ENCODE measurements around the gene GINS3.

GRCh38 chr16:58417600-58417999 lies 25.3 kb downstream of the GINS3 start:
- TF ChIP-seq CTCF (conservative IDR thresholded peaks at IDR 0.05; ENCODE audit: low read depth in 2 of 2) (no peak), REST (IDR thresholded peaks at IDR 0.05; ENCODE audit: unreplicated experiment) (no peak), STAT1 (IDR thresholded peaks at IDR 0.05; ENCODE audit: unreplicated experiment) (no peak), EZH2 (IDR thresholded peaks at IDR 0.05; ENCODE audit: low read depth, unreplicated experiment) (no peak), EZH2phosphoT487 (IDR thresholded peaks at IDR 0.05; ENCODE audit: unreplicated experiment) (no peak)

Data from GM23338 (cell line).